Measurements from ENCODE around the gene RNF166.

The RNF166 gene

GRCh38 chr16:88656291-88656980 lies 49.8 kb downstream of the RNF166 start:
- Histone ChIP-seq H3K27me3 (no peaks in the 10 kb centered on the region), H4K20me1 (peaks cover 4% of the 10 kb centered on the region; the same call in 1 of the 2 replicates), H3K27ac (peak overlapping the region; percentile 85), H3K4me1 (peaks cover 96% of the 10 kb centered on the region), H3K9ac (peak overlapping the region; percentile 66), H3K9me3 (no peaks in the 10 kb centered on the region), H3K4me3 (no peak overlapping the region), H3K4me2 (peak overlapping the region; percentile 88), H3K36me3 (peaks cover 45% of the 10 kb centered on the region)
- TF ChIP-seq Cebpa-rat (IDR thresholded peaks at IDR 0.05), result no peak

- Histone ChIP-seq H3K4me2 (peak overlapping the region; percentile 88), H3K9ac (peak overlapping the region; percentile 66), H4K20me1 (no peaks in the 10 kb centered on the region), H3K9me3 (no peaks in the 10 kb centered on the region), H3K4me3 (0 out of 2 replicates have a peak overlapping the region, but pooled peaks have one; percentile 5), H3K27ac (peak overlapping the region; percentile 85), H3K27me3 (no peaks in the 10 kb centered on the region), H3K36me3 (peaks cover 45% of the 10 kb centered on the region), H3K4me1 (peaks cover 93% of the 10 kb centered on the region)
- no peak for TF ChIP-seq Cebpa-rat (IDR thresholded peaks at IDR 0.05)
Observed at GRCh38 chr16:88655733-88656281, 50.4 kb downstream of the RNF166 start.

- Histone ChIP-seq H3K4me2 (peak overlapping the region; percentile 88), H3K36me3 (peaks cover 43% of the 10 kb centered on the region)
- no peak for TF ChIP-seq Cebpa-rat (IDR thresholded peaks at IDR 0.05)
Observed at GRCh38 chr16:88655053-88655732, 51.0 kb downstream of the RNF166 start.

GRCh38 chr16:88654363-88655052 lies 51.7 kb downstream of the RNF166 start:
- peaks cover 12% of the 10 kb centered on the region for H4K20me1 ChIP-seq

More at GRCh38 chr16:88655053-88655732, 51.0 kb downstream of the RNF166 start:
- H3K4me3 ChIP-seq, result 0 out of 2 replicates have a peak overlapping the region, but pooled peaks have one; percentile 5
- H3K9me3 ChIP-seq, result no peaks in the 10 kb centered on the region
- peaks cover 5% of the 10 kb centered on the region for H4K20me1 ChIP-seq
- peak overlapping the region; percentile 85; the same call in 1 of the 2 replicates for H3K27ac ChIP-seq
- 0 out of 2 replicates have a peak overlapping the region, but pooled peaks have one; percentile 14 for H3K9ac ChIP-seq
- H3K27me3 ChIP-seq, result no peaks in the 10 kb centered on the region
- H3K4me1 ChIP-seq, result peaks cover 87% of the 10 kb centered on the region

GRCh38 chr16:88653596-88654362 lies 52.4 kb downstream of the RNF166 start:
- no peak for TF ChIP-seq Cebpa-rat (IDR thresholded peaks at IDR 0.05)
- no peak overlapping the region for H3K27ac ChIP-seq
- H3K9ac ChIP-seq, result no peak overlapping the region
- peaks cover 41% of the 10 kb centered on the region for H3K36me3 ChIP-seq
- H4K20me1 ChIP-seq, result peaks cover 19% of the 10 kb centered on the region
- no peaks in the 10 kb centered on the region for H3K9me3 ChIP-seq
- H3K4me2 ChIP-seq, result peak overlapping the region; percentile 100
- no peaks in the 10 kb centered on the region for H3K27me3 ChIP-seq
- H3K4me1 ChIP-seq, result peaks cover 86% of the 10 kb centered on the region
- H3K4me3 ChIP-seq, result no peak overlapping the region

More at GRCh38 chr16:88654363-88655052, 51.7 kb downstream of the RNF166 start:
- no peak overlapping the region for H3K4me3 ChIP-seq
- H3K27me3 ChIP-seq, result no peaks in the 10 kb centered on the region
- H3K4me2 ChIP-seq, result peak overlapping the region; percentile 88
- H3K9ac ChIP-seq, result 0 out of 2 replicates have a peak overlapping the region, but pooled peaks have one; percentile 14
- H3K36me3 ChIP-seq, result peaks cover 39% of the 10 kb centered on the region
- TF ChIP-seq Cebpa-rat (IDR thresholded peaks at IDR 0.05), result no peak
- no peaks in the 10 kb centered on the region for H3K9me3 ChIP-seq
- no peak overlapping the region for H3K27ac ChIP-seq
- H3K4me1 ChIP-seq, result peaks cover 86% of the 10 kb centered on the region

- no peaks in the 10 kb centered on the region for H3K9me3 ChIP-seq
- H3K4me1 ChIP-seq, result peaks cover 87% of the 10 kb centered on the region
- no peak overlapping the region for H3K4me3 ChIP-seq
- TF ChIP-seq Cebpa-rat (IDR thresholded peaks at IDR 0.05), result no peak
- 0 out of 2 replicates have a peak overlapping the region, but pooled peaks have one; percentile 29 for H3K9ac ChIP-seq
- peaks cover 26% of the 10 kb centered on the region for H4K20me1 ChIP-seq
- peak overlapping the region; percentile 100 for H3K4me2 ChIP-seq
- H3K27ac ChIP-seq, result peak overlapping the region; percentile 96
- no peaks in the 10 kb centered on the region for H3K27me3 ChIP-seq
- H3K36me3 ChIP-seq, result peaks cover 41% of the 10 kb centered on the region
Observed at GRCh38 chr16:88653101-88653500, 53.1 kb downstream of the RNF166 start.

GRCh38 chr16:88652762-88653063 lies 53.5 kb downstream of the RNF166 start:
- 0 out of 2 replicates have a peak overlapping the region, but pooled peaks have one; percentile 29 for H3K9ac ChIP-seq
- H3K27ac ChIP-seq, result peak overlapping the region; percentile 96
- no peaks in the 10 kb centered on the region for H3K9me3 ChIP-seq
- H3K4me3 ChIP-seq, result no peak overlapping the region
- peaks cover 30% of the 10 kb centered on the region for H4K20me1 ChIP-seq
- H3K36me3 ChIP-seq, result peaks cover 42% of the 10 kb centered on the region
- H3K27me3 ChIP-seq, result no peaks in the 10 kb centered on the region
- H3K4me1 ChIP-seq, result peaks cover 87% of the 10 kb centered on the region
- TF ChIP-seq Cebpa-rat (IDR thresholded peaks at IDR 0.05), result no peak
- H3K4me2 ChIP-seq, result peak overlapping the region; percentile 100

GRCh38 chr16:88651989-88652761 lies 54.0 kb downstream of the RNF166 start:
- no peak for TF ChIP-seq Cebpa-rat (IDR thresholded peaks at IDR 0.05)
- peak overlapping the region; percentile 69 for H3K9ac ChIP-seq
- H4K20me1 ChIP-seq, result peaks cover 35% of the 10 kb centered on the region
- H3K4me1 ChIP-seq, result peaks cover 87% of the 10 kb centered on the region
- no peaks in the 10 kb centered on the region for H3K9me3 ChIP-seq
- H3K27me3 ChIP-seq, result no peaks in the 10 kb centered on the region
- peak overlapping the region; percentile 100 for H3K4me2 ChIP-seq
- H3K4me3 ChIP-seq, result peak overlapping the region; percentile 91
- H3K27ac ChIP-seq, result peak overlapping the region; percentile 96
- peaks cover 48% of the 10 kb centered on the region for H3K36me3 ChIP-seq

All from BLaER1 (cell line).